ENCODE data around the gene WDHD1.
"Not testable (repeated sequence)": the region's sequence is repeated elsewhere in the genome, so short reads cannot be mapped to it uniquely, and the experiment has no call there.

The WDHD1 gene

GRCh38 chr14:54955143-54955542, 71.8 kb downstream of the WDHD1 start:
- no peak overlapping the region for H3K27ac ChIP-seq (ENCODE audit: low read depth, low read length)
- no peaks in the 10 kb centered on the region for H3K79me2 ChIP-seq (ENCODE audit: control insufficient read depth, insufficient read depth, low read length, unreplicated experiment)
- peaks cover 13% of the 10 kb centered on the region; the same call in 1 of the 2 replicates for H3K36me3 ChIP-seq (ENCODE audit: insufficient read depth, low read length)
- no peak overlapping the region for H3K4me3 ChIP-seq (ENCODE audit: low read depth, low read length)
- no peaks in the 10 kb centered on the region for H3K27me3 ChIP-seq (ENCODE audit: insufficient read depth, low read length)
- no peaks in the 10 kb centered on the region for H3K4me1 ChIP-seq (ENCODE audit: control insufficient read depth, insufficient read depth, low read length, unreplicated experiment)
- no peak overlapping the region for H2AFZ ChIP-seq (ENCODE audit: low read length, unreplicated experiment)

- H3K27ac ChIP-seq (ENCODE audit: low read depth, low read length); H3K27me3 ChIP-seq (ENCODE audit: insufficient read depth, low read length); H3K79me2 ChIP-seq (ENCODE audit: control insufficient read depth, insufficient read depth, low read length, unreplicated experiment); H3K4me1 ChIP-seq (ENCODE audit: control insufficient read depth, insufficient read depth, low read length, unreplicated experiment); H3K4me3 ChIP-seq (ENCODE audit: low read depth, low read length); H2AFZ ChIP-seq (ENCODE audit: low read length, unreplicated experiment): not testable (repeated sequence)
- peaks cover 13% of the 10 kb centered on the region; the same call in 1 of the 2 replicates for H3K36me3 ChIP-seq (ENCODE audit: insufficient read depth, low read length)
Observed at GRCh38 chr14:54953609-54954008, 73.3 kb downstream of the WDHD1 start.

- peaks cover 13% of the 10 kb centered on the region; the same call in 1 of the 2 replicates for H3K36me3 ChIP-seq (ENCODE audit: insufficient read depth, low read length)
Observed at GRCh38 chr14:54952803-54953202, 74.1 kb downstream of the WDHD1 start.

GRCh38 chr14:54947230-54947629, 79.7 kb downstream of the WDHD1 start:
- H2AFZ ChIP-seq (ENCODE audit: low read length, unreplicated experiment) = no peak overlapping the region
- no peaks in the 10 kb centered on the region for H3K4me1 ChIP-seq (ENCODE audit: control insufficient read depth, insufficient read depth, low read length, unreplicated experiment)
- no peaks in the 10 kb centered on the region for H3K27me3 ChIP-seq (ENCODE audit: insufficient read depth, low read length)
- H3K4me3 ChIP-seq (ENCODE audit: low read depth, low read length) = no peak overlapping the region
- no peak overlapping the region for H3K27ac ChIP-seq (ENCODE audit: low read depth, low read length)
- peaks cover 7% of the 10 kb centered on the region; the same call in 1 of the 2 replicates for H3K36me3 ChIP-seq (ENCODE audit: insufficient read depth, low read length)
- no peaks in the 10 kb centered on the region for H3K79me2 ChIP-seq (ENCODE audit: control insufficient read depth, insufficient read depth, low read length, unreplicated experiment)

More at GRCh38 chr14:54952803-54953202, 74.1 kb downstream of the WDHD1 start:
- H3K4me3 ChIP-seq (ENCODE audit: low read depth, low read length); H3K27ac ChIP-seq (ENCODE audit: low read depth, low read length); H2AFZ ChIP-seq (ENCODE audit: low read length, unreplicated experiment); H3K4me1 ChIP-seq (ENCODE audit: control insufficient read depth, insufficient read depth, low read length, unreplicated experiment); H3K79me2 ChIP-seq (ENCODE audit: control insufficient read depth, insufficient read depth, low read length, unreplicated experiment); H3K27me3 ChIP-seq (ENCODE audit: insufficient read depth, low read length): not testable (repeated sequence)

GRCh38 chr14:54946500-54946899, 80.4 kb downstream of the WDHD1 start:
- no peak overlapping the region for H3K4me3 ChIP-seq (ENCODE audit: low read depth, low read length)
- H3K4me1 ChIP-seq (ENCODE audit: control insufficient read depth, insufficient read depth, low read length, unreplicated experiment) = no peaks in the 10 kb centered on the region
- H3K79me2 ChIP-seq (ENCODE audit: control insufficient read depth, insufficient read depth, low read length, unreplicated experiment) = no peaks in the 10 kb centered on the region
- no peaks in the 10 kb centered on the region for H3K27me3 ChIP-seq (ENCODE audit: insufficient read depth, low read length)
- H3K36me3 ChIP-seq (ENCODE audit: insufficient read depth, low read length) = peaks cover 7% of the 10 kb centered on the region; the same call in 1 of the 2 replicates
- no peak overlapping the region for H3K27ac ChIP-seq (ENCODE audit: low read depth, low read length)
- H2AFZ ChIP-seq (ENCODE audit: low read length, unreplicated experiment) = no peak overlapping the region

GRCh38 chr14:54944737-54945391, 82.0 kb downstream of the WDHD1 start:
- H3K79me2 ChIP-seq (ENCODE audit: control insufficient read depth, insufficient read depth, low read length, unreplicated experiment) = no peaks in the 10 kb centered on the region
- peaks cover 7% of the 10 kb centered on the region; the same call in 1 of the 2 replicates for H3K36me3 ChIP-seq (ENCODE audit: insufficient read depth, low read length)
- H3K27me3 ChIP-seq (ENCODE audit: insufficient read depth, low read length) = no peaks in the 10 kb centered on the region
- no peaks in the 10 kb centered on the region for H3K4me1 ChIP-seq (ENCODE audit: control insufficient read depth, insufficient read depth, low read length, unreplicated experiment)
- H3K4me3 ChIP-seq (ENCODE audit: low read depth, low read length) = no peak overlapping the region
- no peak overlapping the region for H3K27ac ChIP-seq (ENCODE audit: low read depth, low read length)
- no peak overlapping the region for H2AFZ ChIP-seq (ENCODE audit: low read length, unreplicated experiment)

GRCh38 chr14:54942913-54943312, 84.0 kb downstream of the WDHD1 start:
- Histone ChIP-seq H2AFZ (ENCODE audit: low read length, unreplicated experiment) (no peak overlapping the region), H3K4me3 (ENCODE audit: low read depth, low read length) (no peak overlapping the region), H3K4me1 (ENCODE audit: control insufficient read depth, insufficient read depth, low read length, unreplicated experiment) (no peaks in the 10 kb centered on the region), H3K36me3 (ENCODE audit: insufficient read depth, low read length) (peaks cover 7% of the 10 kb centered on the region; the same call in 1 of the 2 replicates), H3K79me2 (ENCODE audit: control insufficient read depth, insufficient read depth, low read length, unreplicated experiment) (no peaks in the 10 kb centered on the region), H3K27ac (ENCODE audit: low read depth, low read length) (no peak overlapping the region), H3K27me3 (ENCODE audit: insufficient read depth, low read length) (no peaks in the 10 kb centered on the region)

- H3K4me3 ChIP-seq (ENCODE audit: low read depth, low read length) = no peak overlapping the region
- no peak overlapping the region for H2AFZ ChIP-seq (ENCODE audit: low read length, unreplicated experiment)
- H3K27me3 ChIP-seq (ENCODE audit: insufficient read depth, low read length) = no peaks in the 10 kb centered on the region
- H3K27ac ChIP-seq (ENCODE audit: low read depth, low read length) = no peak overlapping the region
- no peaks in the 10 kb centered on the region for H3K4me1 ChIP-seq (ENCODE audit: control insufficient read depth, insufficient read depth, low read length, unreplicated experiment)
- H3K79me2 ChIP-seq (ENCODE audit: control insufficient read depth, insufficient read depth, low read length, unreplicated experiment) = no peaks in the 10 kb centered on the region
- H3K36me3 ChIP-seq (ENCODE audit: insufficient read depth, low read length) = no peaks in the 10 kb centered on the region
Observed at GRCh38 chr14:54936816-54937215, 90.1 kb downstream of the WDHD1 start.

GRCh38 chr14:54935958-54936357, 90.9 kb downstream of the WDHD1 start:
- no peak overlapping the region for H2AFZ ChIP-seq (ENCODE audit: low read length, unreplicated experiment)
- H3K27ac ChIP-seq (ENCODE audit: low read depth, low read length) = no peak overlapping the region
- H3K79me2 ChIP-seq (ENCODE audit: control insufficient read depth, insufficient read depth, low read length, unreplicated experiment) = no peaks in the 10 kb centered on the region
- H3K27me3 ChIP-seq (ENCODE audit: insufficient read depth, low read length) = no peaks in the 10 kb centered on the region
- H3K4me1 ChIP-seq (ENCODE audit: control insufficient read depth, insufficient read depth, low read length, unreplicated experiment) = no peaks in the 10 kb centered on the region
- no peak overlapping the region for H3K4me3 ChIP-seq (ENCODE audit: low read depth, low read length)
- no peaks in the 10 kb centered on the region for H3K36me3 ChIP-seq (ENCODE audit: insufficient read depth, low read length)

GRCh38 chr14:54935100-54935499, 91.8 kb downstream of the WDHD1 start:
- no peaks in the 10 kb centered on the region for H3K36me3 ChIP-seq (ENCODE audit: insufficient read depth, low read length)
- H3K27me3 ChIP-seq (ENCODE audit: insufficient read depth, low read length) = no peaks in the 10 kb centered on the region
- no peak overlapping the region for H3K4me3 ChIP-seq (ENCODE audit: low read depth, low read length)
- no peaks in the 10 kb centered on the region for H3K79me2 ChIP-seq (ENCODE audit: control insufficient read depth, insufficient read depth, low read length, unreplicated experiment)
- H2AFZ ChIP-seq (ENCODE audit: low read length, unreplicated experiment) = no peak overlapping the region
- H3K4me1 ChIP-seq (ENCODE audit: control insufficient read depth, insufficient read depth, low read length, unreplicated experiment) = no peaks in the 10 kb centered on the region
- no peak overlapping the region for H3K27ac ChIP-seq (ENCODE audit: low read depth, low read length)

- Histone ChIP-seq H3K4me3 (ENCODE audit: low read depth, low read length) (no peak overlapping the region), H3K79me2 (ENCODE audit: control insufficient read depth, insufficient read depth, low read length, unreplicated experiment) (no peaks in the 10 kb centered on the region), H2AFZ (ENCODE audit: low read length, unreplicated experiment) (no peak overlapping the region), H3K27ac (ENCODE audit: low read depth, low read length) (no peak overlapping the region), H3K27me3 (ENCODE audit: insufficient read depth, low read length) (no peaks in the 10 kb centered on the region), H3K36me3 (ENCODE audit: insufficient read depth, low read length) (no peaks in the 10 kb centered on the region), H3K4me1 (ENCODE audit: control insufficient read depth, insufficient read depth, low read length, unreplicated experiment) (no peaks in the 10 kb centered on the region)
Observed at GRCh38 chr14:54933006-54933405, 93.9 kb downstream of the WDHD1 start.
